Stomach (tissue), 4 donors: ENCODE results near the gene GREB1L.

ENCODE experiments used
- CTCF ChIP-seq, 7 experiments: fragments of 450-650 bp in 4 of 7; fragments of 200-600 bp in 3 of 7; sonication (generic) in 3 of 7; IDR thresholded peaks; one replicate each; pipeline ENCODE4 v1.5.1; 2016 to 2019; ENCODE audit warnings: antibody characterized with exemption in 7 of 7, control low read depth in 2 of 7, mild to moderate bottlenecking in 1 of 7
- POLR2A ChIP-seq, 4 donors: fragments of 450-650 bp; IDR thresholded peaks; one replicate each; pipeline ENCODE4 v1.6.1; 2016; ENCODE audit warnings: antibody characterized with exemption in 4 of 4, control low read depth in 2 of 4, mild to moderate bottlenecking in 1 of 4, moderate library complexity in 1 of 4
- POLR2AphosphoS5 ChIP-seq, 3 donors: sonication (generic); formaldehyde crosslinking; IDR thresholded peaks; one replicate each; pipeline ENCODE4 v1.6.1; 2016; ENCODE audit warnings: antibody characterized with exemption in 3 of 3

- TF ChIP-seq POLR2A (IDR thresholded peaks at IDR 0.05) (no peak), CTCF (IDR thresholded peaks at IDR 0.05) (no peak), POLR2AphosphoS5 (IDR thresholded peaks at IDR 0.05) (no peak)
Observed at GRCh38 chr18:21490748-21491147, 248.7 kb downstream of the GREB1L start.
